Stimulated activated CD8-positive, alpha-beta memory T cell treated with anti-CD3 and anti-CD28 coated beads, Interleukin-15, amount 100 ng/mL, for 4 hours (primary cell): ENCODE results near the gene NCAPD2.
A peak's percentile ranks its signal among the peaks of the same experiment; 100 is the strongest.

Experiments used
- DNase-seq, 2 donors: peaks; one replicate each; pipeline ENCODE4 v3.0.0-alpha.2; 2020; ENCODE audit warnings: low read depth in 2 of 2

The NCAPD2 gene

DNA sequence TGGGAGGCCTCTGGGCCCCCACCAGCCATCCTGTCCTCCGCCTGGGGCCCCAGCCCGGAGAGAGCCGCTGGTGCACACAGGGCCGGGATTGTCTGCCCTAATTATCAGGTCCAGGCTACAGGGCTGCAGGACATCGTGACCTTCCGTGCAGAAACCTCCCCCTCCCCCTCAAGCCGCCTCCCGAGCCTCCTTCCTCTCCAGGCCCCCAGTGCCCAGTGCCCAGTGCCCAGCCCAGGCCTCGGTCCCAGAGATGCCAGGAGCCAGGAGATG lies 39.7 kb downstream of the NCAPD2 start:
- DNase-seq: no peak

DNA sequence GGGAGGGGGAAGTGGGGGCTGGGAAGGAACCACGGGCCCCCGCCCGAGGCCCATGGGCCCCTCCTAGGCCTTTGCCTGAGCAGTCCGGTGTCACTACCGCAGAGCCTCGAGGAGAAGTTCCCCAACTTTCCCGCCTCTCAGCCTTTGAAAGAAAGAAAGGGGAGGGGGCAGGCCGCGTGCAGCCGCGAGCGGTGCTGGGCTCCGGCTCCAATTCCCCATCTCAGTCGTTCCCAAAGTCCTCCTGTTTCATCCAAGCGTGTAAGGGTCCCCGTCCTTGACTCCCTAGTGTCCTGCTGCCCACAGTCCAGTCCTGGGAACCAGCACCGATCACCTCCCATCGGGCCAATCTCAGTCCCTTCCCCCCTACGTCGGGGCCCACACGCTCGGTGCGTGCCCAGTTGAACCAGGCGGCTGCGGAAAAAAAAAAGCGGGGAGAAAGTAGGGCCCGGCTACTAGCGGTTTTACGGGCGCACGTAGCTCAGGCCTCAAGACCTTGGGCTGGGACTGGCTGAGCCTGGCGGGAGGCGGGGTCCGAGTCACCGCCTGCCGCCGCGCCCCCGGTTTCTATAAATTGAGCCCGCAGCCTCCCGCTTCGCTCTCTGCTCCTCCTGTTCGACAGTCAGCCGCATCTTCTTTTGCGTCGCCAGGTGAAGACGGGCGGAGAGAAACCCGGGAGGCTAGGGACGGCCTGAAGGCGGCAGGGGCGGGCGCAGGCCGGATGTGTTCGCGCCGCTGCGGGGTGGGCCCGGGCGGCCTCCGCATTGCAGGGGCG lies 40.2 kb downstream of the NCAPD2 start, which contains the start of gene GAPDH:
GAPDH (plus strand) TSS at position 595 of the 772 bp plus-strand sequence. CDS start 316 bp downstream, outside the sequence.
- DNase-seq: peak; percentile 69 to 74

DNA sequence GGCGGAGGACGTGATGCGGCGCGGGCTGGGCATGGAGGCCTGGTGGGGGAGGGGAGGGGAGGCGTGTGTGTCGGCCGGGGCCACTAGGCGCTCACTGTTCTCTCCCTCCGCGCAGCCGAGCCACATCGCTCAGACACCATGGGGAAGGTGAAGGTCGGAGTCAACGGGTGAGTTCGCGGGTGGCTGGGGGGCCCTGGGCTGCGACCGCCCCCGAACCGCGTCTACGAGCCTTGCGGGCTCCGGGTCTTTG lies 40.7 kb downstream of the NCAPD2 start:
- no peak for DNase-seq

DNA sequence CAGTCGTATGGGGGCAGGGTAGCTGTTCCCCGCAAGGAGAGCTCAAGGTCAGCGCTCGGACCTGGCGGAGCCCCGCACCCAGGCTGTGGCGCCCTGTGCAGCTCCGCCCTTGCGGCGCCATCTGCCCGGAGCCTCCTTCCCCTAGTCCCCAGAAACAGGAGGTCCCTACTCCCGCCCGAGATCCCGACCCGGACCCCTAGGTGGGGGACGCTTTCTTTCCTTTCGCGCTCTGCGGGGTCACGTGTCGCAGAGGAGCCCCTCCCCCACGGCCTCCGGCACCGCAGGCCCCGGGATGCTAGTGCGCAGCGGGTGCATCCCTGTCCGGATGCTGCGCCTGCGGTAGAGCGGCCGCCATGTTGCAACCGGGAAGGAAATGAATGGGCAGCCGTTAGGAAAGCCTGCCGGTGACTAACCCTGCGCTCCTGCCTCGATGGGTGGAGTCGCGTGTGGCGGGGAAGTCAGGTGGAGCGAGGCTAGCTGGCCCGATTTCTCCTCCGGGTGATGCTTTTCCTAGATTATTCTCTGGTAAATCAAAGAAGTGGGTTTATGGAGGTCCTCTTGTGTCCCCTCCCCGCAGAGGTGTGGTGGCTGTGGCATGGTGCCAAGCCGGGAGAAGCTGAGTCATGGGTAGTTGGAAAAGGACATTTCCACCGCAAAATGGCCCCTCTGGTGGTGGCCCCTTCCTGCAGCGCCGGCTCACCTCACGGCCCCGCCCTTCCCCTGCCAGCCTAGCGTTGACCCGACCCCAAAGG lies 41.2 kb downstream of the NCAPD2 start:
- DNase-seq: peak; percentile 53 to 57

DNA sequence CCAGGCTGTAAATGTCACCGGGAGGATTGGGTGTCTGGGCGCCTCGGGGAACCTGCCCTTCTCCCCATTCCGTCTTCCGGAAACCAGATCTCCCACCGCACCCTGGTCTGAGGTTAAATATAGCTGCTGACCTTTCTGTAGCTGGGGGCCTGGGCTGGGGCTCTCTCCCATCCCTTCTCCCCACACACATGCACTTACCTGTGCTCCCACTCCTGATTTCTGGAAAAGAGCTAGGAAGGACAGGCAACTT lies 41.7 kb downstream of the NCAPD2 start:
- no peak for DNase-seq

DNA sequence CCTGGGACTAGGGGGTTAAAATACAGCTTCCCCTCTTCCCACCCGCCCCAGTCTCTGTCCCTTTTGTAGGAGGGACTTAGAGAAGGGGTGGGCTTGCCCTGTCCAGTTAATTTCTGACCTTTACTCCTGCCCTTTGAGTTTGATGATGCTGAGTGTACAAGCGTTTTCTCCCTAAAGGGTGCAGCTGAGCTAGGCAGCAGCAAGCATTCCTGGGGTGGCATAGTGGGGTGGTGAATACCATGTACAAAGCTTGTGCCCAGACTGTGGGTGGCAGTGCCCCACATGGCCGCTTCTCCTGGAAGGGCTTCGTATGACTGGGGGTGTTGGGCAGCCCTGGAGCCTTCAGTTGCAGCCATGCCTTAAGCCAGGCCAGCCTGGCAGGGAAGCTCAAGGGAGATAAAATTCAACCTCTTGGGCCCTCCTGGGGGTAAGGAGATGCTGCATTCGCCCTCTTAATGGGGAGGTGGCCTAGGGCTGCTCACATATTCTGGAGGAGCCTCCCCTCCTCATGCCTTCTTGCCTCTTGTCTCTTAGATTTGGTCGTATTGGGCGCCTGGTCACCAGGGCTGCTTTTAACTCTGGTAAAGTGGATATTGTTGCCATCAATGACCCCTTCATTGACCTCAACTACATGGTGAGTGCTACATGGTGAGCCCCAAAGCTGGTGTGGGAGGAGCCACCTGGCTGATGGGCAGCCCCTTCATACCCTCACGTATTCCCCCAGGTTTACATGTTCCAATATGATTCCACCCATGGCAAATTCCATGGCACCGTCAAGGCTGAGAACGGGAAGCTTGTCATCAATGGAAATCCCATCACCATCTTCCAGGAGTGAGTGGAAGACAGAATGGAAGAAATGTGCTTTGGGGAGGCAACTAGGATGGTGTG lies 42.3 kb downstream of the NCAPD2 start:
- no peak for DNase-seq

DNA sequence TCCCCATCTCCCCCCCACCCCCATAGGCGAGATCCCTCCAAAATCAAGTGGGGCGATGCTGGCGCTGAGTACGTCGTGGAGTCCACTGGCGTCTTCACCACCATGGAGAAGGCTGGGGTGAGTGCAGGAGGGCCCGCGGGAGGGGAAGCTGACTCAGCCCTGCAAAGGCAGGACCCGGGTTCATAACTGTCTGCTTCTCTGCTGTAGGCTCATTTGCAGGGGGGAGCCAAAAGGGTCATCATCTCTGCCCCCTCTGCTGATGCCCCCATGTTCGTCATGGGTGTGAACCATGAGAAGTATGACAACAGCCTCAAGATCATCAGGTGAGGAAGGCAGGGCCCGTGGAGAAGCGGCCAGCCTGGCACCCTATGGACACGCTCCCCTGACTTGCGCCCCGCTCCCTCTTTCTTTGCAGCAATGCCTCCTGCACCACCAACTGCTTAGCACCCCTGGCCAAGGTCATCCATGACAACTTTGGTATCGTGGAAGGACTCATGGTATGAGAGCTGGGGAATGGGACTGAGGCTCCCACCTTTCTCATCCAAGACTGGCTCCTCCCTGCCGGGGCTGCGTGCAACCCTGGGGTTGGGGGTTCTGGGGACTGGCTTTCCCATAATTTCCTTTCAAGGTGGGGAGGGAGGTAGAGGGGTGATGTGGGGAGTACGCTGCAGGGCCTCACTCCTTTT lies 43.1 kb downstream of the NCAPD2 start:
- no peak for DNase-seq

DNA sequence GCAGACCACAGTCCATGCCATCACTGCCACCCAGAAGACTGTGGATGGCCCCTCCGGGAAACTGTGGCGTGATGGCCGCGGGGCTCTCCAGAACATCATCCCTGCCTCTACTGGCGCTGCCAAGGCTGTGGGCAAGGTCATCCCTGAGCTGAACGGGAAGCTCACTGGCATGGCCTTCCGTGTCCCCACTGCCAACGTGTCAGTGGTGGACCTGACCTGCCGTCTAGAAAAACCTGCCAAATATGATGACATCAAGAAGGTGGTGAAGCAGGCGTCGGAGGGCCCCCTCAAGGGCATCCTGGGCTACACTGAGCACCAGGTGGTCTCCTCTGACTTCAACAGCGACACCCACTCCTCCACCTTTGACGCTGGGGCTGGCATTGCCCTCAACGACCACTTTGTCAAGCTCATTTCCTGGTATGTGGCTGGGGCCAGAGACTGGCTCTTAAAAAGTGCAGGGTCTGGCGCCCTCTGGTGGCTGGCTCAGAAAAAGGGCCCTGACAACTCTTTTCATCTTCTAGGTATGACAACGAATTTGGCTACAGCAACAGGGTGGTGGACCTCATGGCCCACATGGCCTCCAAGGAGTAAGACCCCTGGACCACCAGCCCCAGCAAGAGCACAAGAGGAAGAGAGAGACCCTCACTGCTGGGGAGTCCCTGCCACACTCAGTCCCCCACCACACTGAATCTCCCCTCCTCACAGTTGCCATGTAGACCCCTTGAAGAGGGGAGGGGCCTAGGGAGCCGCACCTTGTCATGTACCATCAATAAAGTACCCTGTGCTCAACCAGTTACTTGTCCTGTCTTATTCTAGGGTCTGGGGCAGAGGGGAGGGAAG lies 43.9 kb downstream of the NCAPD2 start:
- DNase-seq: peak; percentile 63 to 75

DNA sequence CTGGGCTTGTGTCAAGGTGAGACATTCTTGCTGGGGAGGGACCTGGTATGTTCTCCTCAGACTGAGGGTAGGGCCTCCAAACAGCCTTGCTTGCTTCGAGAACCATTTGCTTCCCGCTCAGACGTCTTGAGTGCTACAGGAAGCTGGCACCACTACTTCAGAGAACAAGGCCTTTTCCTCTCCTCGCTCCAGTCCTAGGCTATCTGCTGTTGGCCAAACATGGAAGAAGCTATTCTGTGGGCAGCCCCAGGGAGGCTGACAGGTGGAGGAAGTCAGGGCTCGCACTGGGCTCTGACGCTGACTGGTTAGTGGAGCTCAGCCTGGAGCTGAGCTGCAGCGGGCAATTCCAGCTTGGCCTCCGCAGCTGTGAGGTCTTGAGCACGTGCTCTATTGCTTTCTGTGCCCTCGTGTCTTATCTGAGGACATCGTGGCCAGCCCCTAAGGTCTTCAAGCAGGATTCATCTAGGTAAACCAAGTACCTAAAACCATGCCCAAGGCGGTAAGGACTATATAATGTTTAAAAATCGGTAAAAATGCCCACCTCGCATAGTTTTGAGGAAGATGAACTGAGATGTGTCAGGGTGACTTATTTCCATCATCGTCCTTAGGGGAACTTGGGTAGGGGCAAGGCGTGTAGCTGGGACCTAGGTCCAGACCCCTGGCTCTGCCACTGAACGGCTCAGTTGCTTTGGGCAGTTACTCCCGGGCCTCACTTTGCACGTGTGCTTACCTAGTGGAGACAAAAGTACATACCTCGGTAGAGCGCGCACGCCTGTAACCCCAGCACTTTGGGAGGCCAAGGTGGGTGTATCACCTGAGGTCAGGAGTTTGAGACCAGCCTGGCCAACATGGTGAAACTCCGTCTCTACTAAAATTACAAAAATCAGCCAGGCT lies 44.8 kb downstream of the NCAPD2 start:
- no peak for DNase-seq

DNA sequence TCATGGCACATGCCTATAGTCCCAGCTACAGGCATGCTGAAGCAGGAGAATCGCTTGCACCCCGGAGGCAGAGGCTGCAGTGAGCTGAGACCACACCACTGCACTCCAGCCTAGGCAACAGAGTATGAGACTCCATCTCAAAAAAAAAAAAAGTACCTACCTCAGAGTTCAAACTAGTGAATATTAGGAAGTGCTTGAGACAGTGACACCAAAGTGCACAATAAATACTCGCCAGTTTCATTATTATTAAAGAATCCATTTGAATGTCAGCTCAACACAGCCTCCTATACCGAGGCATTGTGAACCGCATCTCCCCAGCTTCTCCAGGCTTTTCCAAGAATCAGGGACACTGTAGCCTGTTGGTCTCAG lies 45.4 kb downstream of the NCAPD2 start:
- no peak for DNase-seq

DNA sequence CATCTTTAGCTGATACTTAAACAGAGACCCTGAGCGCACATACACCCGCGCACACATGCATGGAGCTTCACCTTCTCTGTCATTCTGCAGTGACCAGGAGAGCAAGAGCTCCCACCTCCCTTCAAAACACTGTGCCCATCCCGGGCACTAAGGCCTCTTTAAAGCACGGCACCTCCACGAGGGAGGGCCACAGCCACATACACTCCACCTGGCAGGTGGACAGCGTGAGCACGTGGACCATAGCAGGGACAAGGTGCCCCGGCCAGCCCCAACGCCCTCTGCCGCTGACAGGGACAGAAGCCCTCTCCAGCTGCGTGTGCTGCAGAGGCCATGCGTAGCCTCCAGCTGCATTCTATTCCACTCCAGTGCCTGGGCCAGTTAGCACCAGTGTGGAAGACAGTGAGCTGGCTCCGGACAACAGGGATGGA lies 45.8 kb downstream of the NCAPD2 start:
- DNase-seq: no peak

DNA sequence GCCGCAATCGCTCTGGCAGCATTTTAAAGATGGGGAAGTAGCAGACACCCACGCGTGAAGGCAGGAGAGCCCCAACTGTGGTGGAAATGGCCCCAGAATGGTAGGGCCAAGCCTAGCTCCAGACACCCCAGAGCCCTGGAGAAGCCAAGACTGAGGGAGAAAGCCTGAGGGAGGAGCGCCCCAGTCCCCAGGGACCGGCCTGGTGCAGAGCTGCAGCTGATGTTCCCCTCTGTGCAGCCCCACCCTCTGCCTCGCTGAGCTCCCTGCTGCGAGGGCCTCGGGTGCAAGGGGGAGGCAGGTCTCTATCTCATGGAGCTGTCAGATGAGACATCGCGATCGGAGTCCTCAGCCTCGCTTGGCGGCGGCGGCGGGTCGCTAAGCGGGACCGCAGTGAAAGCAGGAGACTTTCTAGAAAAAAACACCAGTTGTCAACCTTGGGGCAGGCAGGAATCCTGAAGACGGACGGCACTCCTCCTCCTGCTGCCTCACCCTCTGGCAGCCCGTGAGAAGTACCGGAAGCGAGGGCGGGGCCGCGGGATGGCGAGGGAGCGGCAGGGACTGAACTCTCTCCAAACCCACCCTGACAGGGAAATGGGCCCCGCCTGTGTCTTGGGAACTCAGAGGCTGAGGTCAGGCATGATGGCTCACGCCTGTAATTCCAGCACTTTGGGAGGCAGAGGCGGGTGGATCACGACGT lies 46.4 kb downstream of the NCAPD2 start:
- no peak for DNase-seq

DNA sequence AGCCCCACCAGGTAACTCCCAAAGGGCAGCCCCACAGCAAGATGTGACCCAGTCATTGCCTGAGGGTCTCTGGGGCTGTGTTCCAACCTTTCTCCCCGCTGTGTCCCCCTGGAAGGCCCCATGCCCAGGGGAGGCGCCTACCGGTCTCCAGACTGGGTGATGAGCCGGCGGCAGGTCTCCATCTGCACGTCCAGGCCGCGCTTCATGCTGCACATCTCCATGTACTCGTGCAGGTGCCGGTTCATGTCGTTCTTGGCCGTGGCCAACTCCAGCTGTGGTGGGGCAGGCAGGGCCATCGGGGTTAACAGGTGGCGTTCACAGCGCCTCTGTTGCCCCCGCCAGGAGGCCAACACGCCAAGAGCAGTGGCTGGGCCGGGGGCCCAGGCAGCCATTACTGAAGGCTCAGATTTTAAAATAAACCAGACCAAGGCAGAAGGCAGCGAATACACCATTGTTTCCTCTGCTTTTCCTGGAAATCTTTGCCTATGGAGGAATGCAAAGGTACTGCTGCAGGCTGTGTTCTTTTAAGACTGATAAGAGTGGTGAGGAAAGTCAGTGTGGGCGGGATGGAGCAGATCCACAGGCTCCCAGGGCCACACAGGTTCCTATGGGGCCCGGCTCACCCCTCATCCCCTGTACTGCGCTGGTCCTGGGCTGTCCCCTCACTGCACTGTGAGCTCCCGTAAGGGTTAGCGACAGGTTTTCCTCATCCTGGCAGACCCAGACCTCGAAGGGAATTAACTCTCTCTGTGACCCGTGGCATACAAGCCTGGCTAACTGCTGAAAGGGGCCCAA lies 47.7 kb downstream of the NCAPD2 start:
- DNase-seq: no peak

DNA sequence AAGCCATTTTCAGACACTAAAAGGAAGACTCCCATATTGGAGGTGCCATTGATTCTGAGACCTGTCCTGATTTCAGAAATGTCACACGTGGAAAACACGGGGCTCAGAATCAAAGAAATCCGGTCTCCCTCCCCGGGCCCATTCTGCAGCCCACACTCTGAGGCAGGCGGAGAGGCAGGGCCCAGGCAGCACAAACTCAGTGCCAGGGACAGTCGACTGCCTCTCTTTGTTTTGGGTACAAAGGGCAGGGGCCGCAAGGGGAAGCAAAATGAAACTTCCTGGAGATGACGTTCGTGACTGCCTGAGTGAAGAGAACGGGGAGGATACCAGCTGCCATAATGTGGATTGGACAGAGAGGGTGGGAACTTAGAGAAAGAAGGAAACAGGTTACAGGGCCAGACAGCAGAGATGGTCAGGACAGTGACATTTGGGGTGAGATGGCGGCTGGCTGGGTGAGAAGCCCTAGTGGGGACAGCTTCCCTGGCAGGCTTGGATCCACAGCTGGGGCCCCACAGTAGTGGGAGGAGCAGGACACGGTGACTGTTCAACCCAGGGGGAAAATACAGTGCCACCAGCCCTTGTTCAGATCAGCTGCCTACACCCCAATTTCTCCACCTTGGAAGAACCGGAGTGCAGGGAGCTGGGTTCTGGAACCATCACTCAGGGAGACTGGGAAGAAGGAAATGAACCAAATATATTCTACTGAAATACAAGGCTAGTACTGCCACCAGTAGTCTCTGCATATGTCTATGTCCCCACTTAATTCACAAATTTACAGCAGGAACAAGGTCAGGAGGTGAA lies 48.5 kb downstream of the NCAPD2 start:
- DNase-seq: no peak

DNA sequence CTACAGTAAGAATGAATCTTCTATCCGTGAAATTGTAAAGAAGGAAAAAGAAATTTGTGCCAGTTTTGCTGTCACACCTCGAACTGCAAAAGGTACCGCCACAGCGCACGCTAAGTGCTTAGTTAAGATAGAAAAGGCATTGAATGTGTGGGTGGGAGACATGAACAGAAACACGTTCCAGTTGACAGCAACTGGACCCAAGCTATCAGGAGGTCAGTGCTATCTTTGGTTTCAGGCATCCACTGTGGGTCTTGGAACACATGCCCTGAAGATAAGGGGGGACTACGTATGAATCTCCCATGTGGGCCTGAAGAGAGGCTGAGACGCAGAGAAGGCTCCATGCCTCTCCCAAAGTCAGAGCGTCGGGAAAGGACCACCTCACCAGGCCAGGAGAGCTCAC lies 52.1 kb downstream of the NCAPD2 start:
- no peak for DNase-seq

DNA sequence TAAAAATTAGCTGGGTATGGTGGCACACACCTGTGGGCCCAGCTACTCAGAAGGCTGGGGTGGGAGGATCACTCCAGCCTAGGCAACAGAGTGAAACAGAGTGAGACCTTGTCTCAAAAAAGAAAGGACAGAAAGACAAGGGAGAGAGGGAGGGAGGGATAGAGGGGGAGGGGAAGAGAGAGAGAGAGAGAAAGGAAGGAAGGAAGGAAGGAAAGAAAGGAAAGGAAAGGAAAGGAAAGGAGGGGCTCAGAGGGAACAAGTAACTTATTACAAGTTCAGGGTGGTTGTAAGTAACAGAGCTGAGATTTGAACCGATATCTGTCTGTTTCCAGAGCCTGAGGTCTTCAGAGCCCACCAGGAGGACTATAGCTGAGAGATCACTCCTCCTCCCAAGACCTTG lies 53.7 kb downstream of the NCAPD2 start:
- no peak for DNase-seq

DNA sequence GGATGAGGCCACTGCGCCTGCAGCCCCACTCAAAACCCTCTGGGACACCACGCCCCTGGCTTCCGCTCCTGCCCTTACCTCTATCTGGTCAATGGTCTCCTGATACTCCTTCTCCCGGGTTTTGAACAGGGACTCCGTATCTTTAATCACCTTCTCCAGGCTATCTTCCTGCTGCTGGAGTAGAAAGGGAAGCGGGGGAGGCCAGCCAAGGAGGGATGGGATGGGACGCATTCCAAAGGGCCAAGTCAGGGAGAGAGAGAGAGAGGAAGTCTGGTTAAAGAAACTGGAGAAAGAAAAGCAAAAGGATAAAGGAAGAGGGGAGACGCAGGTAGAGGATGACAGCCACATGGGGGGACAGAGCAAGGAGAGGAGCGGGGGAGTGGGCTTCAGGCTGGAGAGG lies 54.1 kb downstream of the NCAPD2 start:
- no peak for DNase-seq

DNA sequence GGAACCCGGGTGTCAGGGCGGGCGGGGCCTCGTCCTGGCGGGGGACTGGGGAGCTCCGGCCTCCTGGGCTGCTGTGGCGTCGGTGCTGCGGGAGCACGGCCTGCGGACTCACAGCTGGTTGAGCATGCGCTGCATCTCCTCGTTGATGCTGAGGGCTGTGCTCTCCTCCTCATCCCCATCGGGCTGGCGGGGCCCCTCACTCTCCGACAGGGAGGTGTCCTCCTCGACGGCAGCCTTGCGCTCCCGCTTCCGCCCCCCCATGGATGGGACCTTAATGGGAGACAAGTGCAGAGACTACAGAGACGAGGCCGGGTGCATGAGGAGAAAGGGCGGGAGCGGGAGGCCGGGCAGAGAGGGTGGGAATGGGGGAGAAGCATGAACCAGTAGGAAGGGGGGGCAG lies 54.7 kb downstream of the NCAPD2 start:
- DNase-seq: no peak
